Measurements from ENCODE around the gene ALPL. TPM values are rescaled to one million over a fixed set of nuclear protein-coding genes. Genes with fewer than 3 reads are reported as not detected.
"Not testable (repeated sequence)": the region's sequence is repeated elsewhere in the genome, so short reads cannot be mapped to it uniquely, and the experiment has no call there.

ALPL gene
- total RNA-seq, 1 donor from 2014 or later: 1.4 TPM

- DNase-seq: no peak
These were observed 1.5 kb upstream of the ALPL start for GRCh38 chr1:21507511-21508270.

DNA sequence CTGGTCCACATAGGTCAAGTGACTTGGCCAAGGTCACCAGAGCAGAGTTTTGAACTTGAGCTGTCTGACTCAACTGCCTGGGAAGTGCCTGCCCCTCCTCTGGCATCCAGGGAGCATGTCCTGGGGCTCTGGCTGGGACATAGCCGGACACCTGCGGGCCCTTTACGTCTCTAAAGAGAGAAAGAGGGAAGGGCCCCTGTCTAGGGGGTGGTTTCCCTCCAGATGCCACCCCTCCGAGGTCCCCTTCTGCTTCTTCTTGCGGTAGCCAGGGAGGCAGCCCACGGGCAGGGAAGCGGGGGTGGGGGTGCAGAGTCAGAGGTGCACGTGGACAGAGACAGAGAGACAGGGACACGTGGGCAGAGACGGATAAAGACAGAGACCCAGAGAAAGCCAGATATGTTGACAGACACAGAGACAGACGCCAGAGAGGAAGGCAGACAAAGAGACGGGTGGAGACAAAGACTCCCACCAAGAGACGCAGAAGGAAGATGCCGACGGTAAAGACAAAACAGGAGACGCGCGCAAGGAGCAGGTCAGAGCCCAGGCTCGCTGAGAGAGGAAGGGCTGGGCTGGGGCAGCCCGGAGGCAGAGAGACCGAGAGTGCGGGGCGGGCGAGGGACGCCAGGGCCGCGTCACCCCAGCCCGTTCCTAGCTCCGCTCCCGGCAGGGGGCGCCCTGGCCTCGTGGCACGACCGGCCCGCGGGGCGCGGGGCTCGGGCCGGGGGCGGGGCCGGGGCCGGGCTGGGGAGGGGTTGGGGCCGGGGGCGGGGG lies 458 bp upstream of the ALPL start:
- no peak for DNase-seq

DNA sequence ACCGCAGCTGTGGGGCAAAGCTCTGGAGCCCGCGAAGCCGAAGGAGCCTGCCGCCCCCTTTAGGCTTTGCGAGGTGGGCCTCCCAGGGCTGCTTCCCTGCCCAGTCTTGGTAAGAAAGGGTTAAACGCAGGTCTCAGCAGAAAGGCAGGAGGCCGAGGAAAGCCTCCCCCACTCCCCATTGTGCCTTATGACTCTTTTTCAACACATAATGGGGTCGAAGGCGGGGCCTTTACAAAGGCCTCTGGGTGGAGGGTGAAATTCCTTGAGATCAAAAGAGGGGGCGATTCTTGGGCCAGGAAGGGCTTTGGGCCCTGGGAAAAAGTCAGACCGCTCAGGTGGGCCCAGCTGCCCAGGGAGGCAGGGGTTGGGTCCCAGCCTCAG lies 880 bp downstream of the ALPL start:
- DNase-seq: no peak

- no peak for DNase-seq
These were observed 1.8 kb downstream of the ALPL start for GRCh38 chr1:21510885-21511578.

- no peak for DNase-seq
These were observed 2.6 kb downstream of the ALPL start for GRCh38 chr1:21511579-21512522.

- DNase-seq: no peak
These were observed 5.0 kb downstream of the ALPL start for GRCh38 chr1:21514245-21514644.

DNA sequence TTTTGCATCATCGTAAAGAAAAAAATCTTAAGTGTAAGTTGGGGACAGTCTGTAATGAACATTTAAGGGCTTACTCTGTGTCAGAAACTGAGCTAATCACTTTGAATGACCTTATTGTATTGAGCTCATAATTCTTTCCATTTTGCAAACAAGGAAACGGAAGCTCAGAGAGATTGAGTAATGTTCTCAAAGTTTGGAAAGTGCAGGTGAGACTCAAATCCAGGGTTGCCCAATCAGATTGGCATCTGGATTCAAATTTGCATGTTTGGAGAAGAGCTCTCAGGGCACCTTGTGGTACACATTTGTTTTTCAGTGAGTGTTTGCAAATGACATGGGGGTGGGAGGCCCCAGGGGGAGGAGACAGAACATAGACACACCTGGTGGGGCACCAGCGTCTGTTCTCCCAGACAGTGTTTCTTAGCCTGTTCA lies 8.0 kb downstream of the ALPL start:
- DNase-seq: no peak

- no peak for DNase-seq
These were observed 8.6 kb downstream of the ALPL start for GRCh38 chr1:21517660-21518480.

DNA sequence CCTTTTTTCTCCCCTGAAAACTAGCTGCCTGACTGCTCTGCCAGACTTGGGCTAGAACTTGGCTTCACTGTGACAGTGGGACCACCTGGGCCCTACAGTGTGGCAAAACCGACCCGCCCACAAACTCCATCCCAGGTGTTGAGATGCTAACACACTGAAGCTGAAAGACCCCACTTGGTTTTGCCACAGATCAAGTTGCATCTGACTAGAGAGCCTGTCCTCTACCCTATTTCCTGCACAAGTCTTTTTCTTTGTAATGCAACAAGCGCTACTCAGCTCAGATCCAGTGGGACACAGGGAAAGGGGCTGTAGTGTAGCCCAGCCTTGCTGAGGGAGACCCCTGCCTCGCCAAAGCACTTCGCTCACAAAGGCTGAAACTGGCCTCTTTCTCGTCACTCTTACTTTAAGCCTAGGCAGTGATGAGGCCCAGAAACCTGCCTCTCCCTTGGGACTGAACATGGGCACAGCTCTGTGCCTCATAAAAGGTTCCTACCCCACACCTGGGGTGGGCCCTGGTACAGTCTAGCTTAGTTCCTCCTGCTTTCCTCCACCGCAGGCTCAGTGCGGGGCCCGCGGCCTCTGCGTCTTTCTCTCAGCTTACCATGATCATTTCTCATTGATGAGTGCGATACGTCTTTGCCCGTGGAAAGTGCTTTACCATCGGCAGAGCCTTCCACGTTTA lies 9.7 kb downstream of the ALPL start:
- no peak for DNase-seq

- not testable (repeated sequence) for DNase-seq
These were observed 10.4 kb downstream of the ALPL start for GRCh38 chr1:21519486-21520070.

GRCh38 chr1:21520899-21521716 lies 11.9 kb downstream of the ALPL start:
- no peak for DNase-seq

DNA sequence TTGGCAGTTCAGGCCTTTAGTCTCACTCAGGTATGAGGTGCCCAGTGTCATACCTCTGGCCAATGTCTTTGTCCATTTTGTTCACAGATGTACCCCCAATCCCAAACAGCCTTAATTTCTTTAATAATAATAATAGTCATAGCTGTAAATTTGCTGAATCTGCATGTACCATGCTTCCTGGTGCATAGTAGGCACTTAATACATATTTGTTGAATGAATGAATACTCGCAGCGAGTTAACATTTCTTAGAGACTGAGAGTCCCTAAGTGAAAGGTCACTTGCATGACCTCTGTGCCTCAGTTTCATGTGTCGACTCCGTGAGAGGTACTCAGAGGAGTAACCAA lies 12.5 kb downstream of the ALPL start:
- DNase-seq: no peak

- no peak for DNase-seq
These were observed 13.4 kb downstream of the ALPL start for GRCh38 chr1:21522525-21523038.

GRCh38 chr1:21523297-21523813 lies 14.1 kb downstream of the ALPL start:
- no peak for DNase-seq

GRCh38 chr1:21524220-21524619 lies 15.0 kb downstream of the ALPL start:
- no peak for DNase-seq

- DNase-seq: no peak
These were observed 15.6 kb downstream of the ALPL start for GRCh38 chr1:21524686-21525339.

GRCh38 chr1:21525340-21525717 lies 16.1 kb downstream of the ALPL start:
- DNase-seq: no peak

DNA sequence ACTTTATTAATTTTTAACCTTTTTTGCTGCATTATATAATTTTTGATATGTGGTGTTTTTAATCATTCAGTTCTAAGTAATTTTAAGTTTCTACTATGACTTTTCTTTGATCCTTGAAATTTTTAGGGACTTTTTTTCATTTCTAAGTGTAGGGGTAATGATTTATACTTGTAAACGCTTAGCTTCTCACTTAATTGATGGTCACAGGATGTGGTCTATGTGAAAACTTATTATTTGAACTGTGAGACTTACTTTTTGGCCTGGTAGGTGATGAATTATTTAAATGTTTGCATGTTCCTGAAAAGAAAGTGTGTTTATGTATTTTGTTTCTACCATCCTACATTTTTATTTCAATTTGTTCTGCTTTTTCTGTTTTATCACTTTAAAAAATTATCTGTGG lies 17.2 kb downstream of the ALPL start:
- no peak for DNase-seq

Measured in occipital lobe (tissue), 2 donors.